Measurements from ENCODE around the gene S1PR3.

Gene S1PR3

GRCh38 chr9:89039664-89040063 is 48.4 kb downstream of the S1PR3 start:
- Histone ChIP-seq H3K36me3 (replicated peaks) (peaks cover 9% of the 10 kb centered on the region), H3K4me3 (ENCODE audit: low read depth, low read length) (no peak overlapping the region), H3K27ac (no peak overlapping the region), H3K27me3 (replicated peaks) (no peaks in the 10 kb centered on the region)
- TF ChIP-seq, protein P1, sequence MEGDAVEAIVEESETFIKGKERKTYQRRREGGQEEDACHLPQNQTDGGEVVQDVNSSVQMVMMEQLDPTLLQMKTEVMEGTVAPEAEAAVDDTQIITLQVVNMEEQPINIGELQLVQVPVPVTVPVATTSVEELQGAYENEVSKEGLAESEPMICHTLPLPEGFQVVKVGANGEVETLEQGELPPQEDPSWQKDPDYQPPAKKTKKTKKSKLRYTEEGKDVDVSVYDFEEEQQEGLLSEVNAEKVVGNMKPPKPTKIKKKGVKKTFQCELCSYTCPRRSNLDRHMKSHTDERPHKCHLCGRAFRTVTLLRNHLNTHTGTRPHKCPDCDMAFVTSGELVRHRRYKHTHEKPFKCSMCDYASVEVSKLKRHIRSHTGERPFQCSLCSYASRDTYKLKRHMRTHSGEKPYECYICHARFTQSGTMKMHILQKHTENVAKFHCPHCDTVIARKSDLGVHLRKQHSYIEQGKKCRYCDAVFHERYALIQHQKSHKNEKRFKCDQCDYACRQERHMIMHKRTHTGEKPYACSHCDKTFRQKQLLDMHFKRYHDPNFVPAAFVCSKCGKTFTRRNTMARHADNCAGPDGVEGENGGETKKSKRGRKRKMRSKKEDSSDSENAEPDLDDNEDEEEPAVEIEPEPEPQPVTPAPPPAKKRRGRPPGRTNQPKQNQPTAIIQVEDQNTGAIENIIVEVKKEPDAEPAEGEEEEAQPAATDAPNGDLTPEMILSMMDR (IDR thresholded peaks at IDR 0.05; ENCODE audit: low read depth, low read length, missing control alignments), result no peak
- in situ Hi-C loops (cut with HindIII; ENCODE audit: low pct_ligation_motif_present, low sequenced_read_pairs), result no loop called here
- DNase-seq, result no peak

DNA sequence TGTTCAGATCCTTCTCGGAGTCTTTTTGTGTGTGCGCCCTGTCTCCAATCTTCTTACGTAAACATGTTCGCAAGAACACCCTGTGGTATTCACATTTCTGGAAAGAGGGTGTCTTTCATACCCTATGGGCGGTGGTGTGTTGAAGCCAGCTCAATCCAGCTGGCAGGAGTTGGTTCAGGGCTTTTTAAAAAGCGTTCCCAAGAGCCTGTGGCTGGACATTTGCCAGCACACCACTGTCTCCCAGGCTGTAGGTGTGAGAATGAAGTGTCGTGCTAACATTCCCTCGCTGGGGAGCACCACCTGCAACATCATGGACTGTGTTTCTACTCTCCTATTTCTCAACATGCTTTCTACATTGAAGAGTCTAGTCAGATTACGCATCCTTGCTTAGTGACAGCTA is 51.7 kb downstream of the S1PR3 start:
- Histone ChIP-seq H3K27ac (no peak overlapping the region), H3K36me3 (replicated peaks) (peaks cover 19% of the 10 kb centered on the region), H3K4me3 (ENCODE audit: low read depth, low read length) (no peak overlapping the region), H3K27me3 (replicated peaks) (no peaks in the 10 kb centered on the region)
- TF ChIP-seq, protein P1 (IDR thresholded peaks at IDR 0.05; ENCODE audit: low read depth, low read length, missing control alignments), result no peak
- in situ Hi-C loops (cut with HindIII; ENCODE audit: low pct_ligation_motif_present, low sequenced_read_pairs), result no loop called here
- no peak for DNase-seq

- TF ChIP-seq, protein P1 (IDR thresholded peaks at IDR 0.05; ENCODE audit: low read depth, low read length, missing control alignments), result no peak
- no peak overlapping the region for H3K4me3 ChIP-seq (ENCODE audit: low read depth, low read length)
- in situ Hi-C loops (cut with HindIII; ENCODE audit: low pct_ligation_motif_present, low sequenced_read_pairs), result no loop called here
- no peak overlapping the region for H3K27ac ChIP-seq
- DNase-seq, result no peak
- no peaks in the 10 kb centered on the region for H3K27me3 ChIP-seq (replicated peaks)
- H3K36me3 ChIP-seq (replicated peaks), result peaks cover 22% of the 10 kb centered on the region
Observed at GRCh38 chr9:89044104-89044503, 52.8 kb downstream of the S1PR3 start.

GRCh38 chr9:89044881-89045280 is 53.6 kb downstream of the S1PR3 start:
- in situ Hi-C loops (cut with HindIII; ENCODE audit: low pct_ligation_motif_present, low sequenced_read_pairs), result no loop called here
- no peak for DNase-seq
- Histone ChIP-seq H3K27ac (no peak overlapping the region), H3K4me3 (ENCODE audit: low read depth, low read length) (no peak overlapping the region), H3K36me3 (replicated peaks) (peaks cover 22% of the 10 kb centered on the region), H3K27me3 (replicated peaks) (no peaks in the 10 kb centered on the region)
- TF ChIP-seq, protein P1 (IDR thresholded peaks at IDR 0.05; ENCODE audit: low read depth, low read length, missing control alignments), result no peak

GRCh38 chr9:89046832-89047231 is 55.6 kb downstream of the S1PR3 start:
- DNase-seq, result no peak
- no peak overlapping the region for H3K4me3 ChIP-seq (ENCODE audit: low read depth, low read length)
- H3K27me3 ChIP-seq (replicated peaks), result no peaks in the 10 kb centered on the region
- no peak overlapping the region for H3K27ac ChIP-seq
- peaks cover 22% of the 10 kb centered on the region for H3K36me3 ChIP-seq (replicated peaks)
- TF ChIP-seq, protein P1 (IDR thresholded peaks at IDR 0.05; ENCODE audit: low read depth, low read length, missing control alignments), result no peak
- in situ Hi-C loops (cut with HindIII; ENCODE audit: low pct_ligation_motif_present, low sequenced_read_pairs), result no loop called here

- in situ Hi-C loops (cut with HindIII; ENCODE audit: low pct_ligation_motif_present, low sequenced_read_pairs), result no loop called here
- Histone ChIP-seq H3K36me3 (replicated peaks) (peaks cover 22% of the 10 kb centered on the region), H3K4me3 (ENCODE audit: low read depth, low read length) (no peak overlapping the region), H3K27me3 (replicated peaks) (no peaks in the 10 kb centered on the region), H3K27ac (no peak overlapping the region)
- DNase-seq, result no peak
- TF ChIP-seq, protein P1 (IDR thresholded peaks at IDR 0.05; ENCODE audit: low read depth, low read length, missing control alignments), result no peak
Observed at GRCh38 chr9:89047667-89048066, 56.4 kb downstream of the S1PR3 start.
